ENCODE results near the gene RPAIN.

DNA sequence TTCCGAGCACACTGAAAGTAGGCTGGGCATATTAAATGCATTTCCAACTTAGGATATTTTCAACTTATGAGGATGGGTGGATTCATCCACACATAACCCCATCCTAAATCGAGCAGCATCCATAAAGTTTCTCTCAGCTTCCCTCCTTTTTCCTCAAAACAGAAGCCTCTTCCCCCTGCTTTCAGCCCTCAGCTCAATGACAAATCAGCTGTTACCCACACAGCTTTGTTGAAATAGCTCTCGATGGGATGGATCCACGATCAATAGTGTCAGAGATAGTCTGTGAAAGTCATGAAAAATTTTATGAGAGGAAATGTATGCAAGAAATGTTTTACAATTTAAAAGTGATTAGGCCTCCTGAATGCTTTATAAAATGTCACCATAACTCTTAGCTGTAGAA is 46.3 kb downstream of the RPAIN start:
- TF ChIP-seq, protein P1, sequence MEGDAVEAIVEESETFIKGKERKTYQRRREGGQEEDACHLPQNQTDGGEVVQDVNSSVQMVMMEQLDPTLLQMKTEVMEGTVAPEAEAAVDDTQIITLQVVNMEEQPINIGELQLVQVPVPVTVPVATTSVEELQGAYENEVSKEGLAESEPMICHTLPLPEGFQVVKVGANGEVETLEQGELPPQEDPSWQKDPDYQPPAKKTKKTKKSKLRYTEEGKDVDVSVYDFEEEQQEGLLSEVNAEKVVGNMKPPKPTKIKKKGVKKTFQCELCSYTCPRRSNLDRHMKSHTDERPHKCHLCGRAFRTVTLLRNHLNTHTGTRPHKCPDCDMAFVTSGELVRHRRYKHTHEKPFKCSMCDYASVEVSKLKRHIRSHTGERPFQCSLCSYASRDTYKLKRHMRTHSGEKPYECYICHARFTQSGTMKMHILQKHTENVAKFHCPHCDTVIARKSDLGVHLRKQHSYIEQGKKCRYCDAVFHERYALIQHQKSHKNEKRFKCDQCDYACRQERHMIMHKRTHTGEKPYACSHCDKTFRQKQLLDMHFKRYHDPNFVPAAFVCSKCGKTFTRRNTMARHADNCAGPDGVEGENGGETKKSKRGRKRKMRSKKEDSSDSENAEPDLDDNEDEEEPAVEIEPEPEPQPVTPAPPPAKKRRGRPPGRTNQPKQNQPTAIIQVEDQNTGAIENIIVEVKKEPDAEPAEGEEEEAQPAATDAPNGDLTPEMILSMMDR (IDR thresholded peaks at IDR 0.05) = no peak
- TF ChIP-seq EZH2 (IDR thresholded peaks at IDR 0.05) = no peak
- no peak for TF ChIP-seq EZH2phosphoT487 (IDR thresholded peaks at IDR 0.05)

All from neural progenitor cell (in vitro differentiated cells).